ENCODE measurements around the gene WNT9B. TPM values are rescaled to one million over a fixed set of nuclear protein-coding genes. Genes with fewer than 3 reads are reported as not detected.

Gene WNT9B
- total and polyA plus RNA-seq, 2 experiments from 2014 or later, result 0.17 TPM; not detected in 1

DNA sequence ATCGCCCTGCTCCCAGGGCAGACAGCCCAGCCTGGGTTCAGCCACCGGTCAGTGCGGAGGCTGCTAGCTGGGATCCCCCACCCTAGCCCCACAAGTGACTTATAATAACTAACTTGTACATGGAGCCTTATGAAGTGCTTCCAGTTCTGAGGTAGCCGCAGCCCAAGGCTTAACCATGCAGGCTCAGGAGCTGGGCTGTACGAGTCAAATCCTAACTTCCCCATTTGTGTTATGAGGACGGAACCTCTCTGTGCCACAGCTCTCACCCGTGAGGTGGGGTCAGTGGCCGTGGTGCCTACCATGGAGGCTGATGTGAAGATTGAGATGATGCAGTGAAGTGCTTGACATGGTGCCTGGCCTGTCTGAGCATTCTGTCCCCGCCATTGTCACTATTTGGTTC is 43.8 kb downstream of the WNT9B start (continued):
- TF ChIP-seq, protein P1, sequence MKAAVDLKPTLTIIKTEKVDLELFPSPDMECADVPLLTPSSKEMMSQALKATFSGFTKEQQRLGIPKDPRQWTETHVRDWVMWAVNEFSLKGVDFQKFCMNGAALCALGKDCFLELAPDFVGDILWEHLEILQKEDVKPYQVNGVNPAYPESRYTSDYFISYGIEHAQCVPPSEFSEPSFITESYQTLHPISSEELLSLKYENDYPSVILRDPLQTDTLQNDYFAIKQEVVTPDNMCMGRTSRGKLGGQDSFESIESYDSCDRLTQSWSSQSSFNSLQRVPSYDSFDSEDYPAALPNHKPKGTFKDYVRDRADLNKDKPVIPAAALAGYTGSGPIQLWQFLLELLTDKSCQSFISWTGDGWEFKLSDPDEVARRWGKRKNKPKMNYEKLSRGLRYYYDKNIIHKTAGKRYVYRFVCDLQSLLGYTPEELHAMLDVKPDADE (IDR thresholded peaks at IDR 0.05), result no peak
- TF ChIP-seq CREB1 (CRISPR knock-in tag; IDR thresholded peaks at IDR 0.05; ENCODE audit: low read depth), result no peak
- TF ChIP-seq NANOG (IDR thresholded peaks at IDR 0.05; ENCODE audit: borderline replicate concordance), result no peak
- no peak for TF ChIP-seq STAT1 (IDR thresholded peaks at IDR 0.05; ENCODE audit: unreplicated experiment)

DNA sequence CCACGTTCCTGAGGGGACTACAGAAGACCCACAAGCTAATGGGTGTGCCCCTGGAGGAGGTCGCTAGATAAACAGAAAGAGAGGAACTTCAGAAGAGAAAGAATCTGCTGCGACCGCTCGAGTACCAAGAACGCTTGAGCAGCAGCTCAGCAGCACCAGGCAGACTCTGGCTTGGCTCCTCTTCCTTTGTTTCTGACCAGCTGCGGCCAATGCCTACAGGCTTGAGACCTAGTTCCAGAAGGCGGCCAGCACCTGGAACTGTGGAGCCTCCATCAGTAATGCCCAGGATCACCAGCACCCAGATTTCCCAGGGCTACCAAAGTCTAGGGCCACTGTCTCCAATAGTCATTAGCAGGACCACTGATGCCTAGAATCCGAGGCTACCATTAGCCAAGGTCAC is 45.6 kb downstream of the WNT9B start:
- Histone ChIP-seq H4K20me1 (replicated peaks; ENCODE audit: insufficient read depth) (no peaks in the 10 kb centered on the region), H3K79me2 (replicated peaks; ENCODE audit: insufficient read depth) (no peaks in the 10 kb centered on the region), H3K27me3 (ENCODE audit: insufficient read depth) (no peaks in the 10 kb centered on the region), H3K4me1 (ENCODE audit: insufficient read depth) (peaks cover 8% of the 10 kb centered on the region), H2AFZ (no peak overlapping the region), H3K27ac (ENCODE audit: low read depth) (no peak overlapping the region), H3K4me3 (no peak overlapping the region), H3K4me2 (no peak overlapping the region), H3F3A (replicated peaks; ENCODE audit: low read depth) (no peaks in the 10 kb centered on the region), H3K36me3 (ENCODE audit: insufficient read depth) (no peaks in the 10 kb centered on the region), H3K9me2 (ENCODE audit: insufficient read depth) (0 out of 2 replicates have a peak, but pooled peaks cover 3% of the 10 kb centered on the region)
- Mint-ChIP-seq H3K9me3 (peaks cover 12% of the 10 kb centered on the region; the same call in 2 of the 3 replicates), H3K36me3 (ENCODE audit: low read depth) (no peaks in the 10 kb centered on the region), H3K4me3 (no peak overlapping the region), H3K27me3 (ENCODE audit: insufficient read depth, low read depth, poor library complexity) (peaks cover 3% of the 10 kb centered on the region), H3K27ac (no peak overlapping the region), H3K4me1 (peaks cover 5% of the 10 kb centered on the region; the same call in 2 of the 3 replicates)
- no peak for ATAC-seq
- TF ChIP-seq, protein P2, sequence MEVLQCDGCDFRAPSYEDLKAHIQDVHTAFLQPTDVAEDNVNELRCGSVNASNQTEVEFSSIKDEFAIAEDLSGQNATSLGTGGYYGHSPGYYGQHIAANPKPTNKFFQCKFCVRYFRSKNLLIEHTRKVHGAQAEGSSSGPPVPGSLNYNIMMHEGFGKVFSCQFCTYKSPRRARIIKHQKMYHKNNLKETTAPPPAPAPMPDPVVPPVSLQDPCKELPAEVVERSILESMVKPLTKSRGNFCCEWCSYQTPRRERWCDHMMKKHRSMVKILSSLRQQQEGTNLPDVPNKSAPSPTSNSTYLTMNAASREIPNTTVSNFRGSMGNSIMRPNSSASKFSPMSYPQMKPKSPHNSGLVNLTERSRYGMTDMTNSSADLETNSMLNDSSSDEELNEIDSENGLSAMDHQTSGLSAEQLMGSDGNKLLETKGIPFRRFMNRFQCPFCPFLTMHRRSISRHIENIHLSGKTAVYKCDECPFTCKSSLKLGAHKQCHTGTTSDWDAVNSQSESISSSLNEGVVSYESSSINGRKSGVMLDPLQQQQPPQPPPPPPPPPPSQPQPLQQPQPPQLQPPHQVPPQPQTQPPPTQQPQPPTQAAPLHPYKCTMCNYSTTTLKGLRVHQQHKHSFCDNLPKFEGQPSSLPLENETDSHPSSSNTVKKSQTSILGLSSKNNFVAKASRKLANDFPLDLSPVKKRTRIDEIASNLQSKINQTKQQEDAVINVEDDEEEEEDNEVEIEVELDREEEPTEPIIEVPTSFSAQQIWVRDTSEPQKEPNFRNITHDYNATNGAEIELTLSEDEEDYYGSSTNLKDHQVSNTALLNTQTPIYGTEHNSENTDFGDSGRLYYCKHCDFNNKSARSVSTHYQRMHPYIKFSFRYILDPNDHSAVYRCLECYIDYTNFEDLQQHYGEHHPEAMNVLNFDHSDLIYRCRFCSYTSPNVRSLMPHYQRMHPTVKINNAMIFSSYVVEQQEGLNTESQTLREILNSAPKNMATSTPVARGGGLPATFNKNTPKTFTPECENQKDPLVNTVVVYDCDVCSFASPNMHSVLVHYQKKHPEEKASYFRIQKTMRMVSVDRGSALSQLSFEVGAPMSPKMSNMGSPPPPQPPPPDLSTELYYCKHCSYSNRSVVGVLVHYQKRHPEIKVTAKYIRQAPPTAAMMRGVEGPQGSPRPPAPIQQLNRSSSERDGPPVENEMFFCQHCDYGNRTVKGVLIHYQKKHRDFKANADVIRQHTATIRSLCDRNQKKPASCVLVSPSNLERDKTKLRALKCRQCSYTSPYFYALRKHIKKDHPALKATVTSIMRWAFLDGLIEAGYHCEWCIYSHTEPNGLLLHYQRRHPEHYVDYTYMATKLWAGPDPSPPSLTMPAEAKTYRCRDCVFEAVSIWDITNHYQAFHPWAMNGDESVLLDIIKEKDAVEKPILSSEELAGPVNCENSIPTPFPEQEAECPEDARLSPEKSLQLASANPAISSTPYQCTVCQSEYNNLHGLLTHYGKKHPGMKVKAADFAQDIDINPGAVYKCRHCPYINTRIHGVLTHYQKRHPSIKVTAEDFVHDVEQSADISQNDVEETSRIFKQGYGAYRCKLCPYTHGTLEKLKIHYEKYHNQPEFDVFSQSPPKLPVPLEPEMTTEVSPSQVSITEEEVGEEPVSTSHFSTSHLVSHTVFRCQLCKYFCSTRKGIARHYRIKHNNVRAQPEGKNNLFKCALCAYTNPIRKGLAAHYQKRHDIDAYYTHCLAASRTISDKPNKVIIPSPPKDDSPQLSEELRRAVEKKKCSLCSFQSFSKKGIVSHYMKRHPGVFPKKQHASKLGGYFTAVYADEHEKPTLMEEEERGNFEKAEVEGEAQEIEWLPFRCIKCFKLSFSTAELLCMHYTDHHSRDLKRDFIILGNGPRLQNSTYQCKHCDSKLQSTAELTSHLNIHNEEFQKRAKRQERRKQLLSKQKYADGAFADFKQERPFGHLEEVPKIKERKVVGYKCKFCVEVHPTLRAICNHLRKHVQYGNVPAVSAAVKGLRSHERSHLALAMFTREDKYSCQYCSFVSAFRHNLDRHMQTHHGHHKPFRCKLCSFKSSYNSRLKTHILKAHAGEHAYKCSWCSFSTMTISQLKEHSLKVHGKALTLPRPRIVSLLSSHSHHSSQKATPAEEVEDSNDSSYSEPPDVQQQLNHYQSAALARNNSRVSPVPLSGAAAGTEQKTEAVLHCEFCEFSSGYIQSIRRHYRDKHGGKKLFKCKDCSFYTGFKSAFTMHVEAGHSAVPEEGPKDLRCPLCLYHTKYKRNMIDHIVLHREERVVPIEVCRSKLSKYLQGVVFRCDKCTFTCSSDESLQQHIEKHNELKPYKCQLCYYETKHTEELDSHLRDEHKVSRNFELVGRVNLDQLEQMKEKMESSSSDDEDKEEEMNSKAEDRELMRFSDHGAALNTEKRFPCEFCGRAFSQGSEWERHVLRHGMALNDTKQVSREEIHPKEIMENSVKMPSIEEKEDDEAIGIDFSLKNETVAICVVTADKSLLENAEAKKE (CRISPR knock-in tag; IDR thresholded peaks at IDR 0.05), result no peak
- TF ChIP-seq POLR2AphosphoS5 (IDR thresholded peaks at IDR 0.05; ENCODE audit: low read depth) (no peak), NANOG (IDR thresholded peaks at IDR 0.05; ENCODE audit: borderline replicate concordance) (no peak), ZNF114 (CRISPR knock-in tag; IDR thresholded peaks at IDR 0.05) (no peak), EZH2 (IDR thresholded peaks at IDR 0.05; ENCODE audit: low read depth, unreplicated experiment) (no peak)
- DNase-seq (ENCODE audit: low spot score), result no peak

All from GM23338 (cell line).